Nephron progenitor cell (in vitro differentiated cells): ENCODE results near the gene IGFBP4.
A peak's percentile ranks its signal among the peaks of the same experiment; 100 is the strongest.

ENCODE experiments used
- DNase-seq: peaks from one replicate; pipeline ENCODE4 v3.0.0; 2021
- H3K27ac Mint-ChIP-seq: 2 replicates; pipeline ENCODE4 v1.8.0; 2021; ENCODE audit warnings: mild to moderate bottlenecking, moderate library complexity, mixed read lengths
- H3K27me3 Mint-ChIP-seq: 2 replicates; pipeline ENCODE4 v1.8.0; 2021; ENCODE audit warnings: mild to moderate bottlenecking, low read depth, mixed read lengths; ENCODE audit not compliant: poor library complexity
- H3K36me3 Mint-ChIP-seq: 2 replicates; pipeline ENCODE4 v1.8.0; 2021; ENCODE audit warnings: low read depth, mixed read lengths
- H3K4me1 Mint-ChIP-seq: 2 replicates; pipeline ENCODE4 v1.8.0; 2021; ENCODE audit warnings: mixed read lengths
- H3K4me3 Mint-ChIP-seq: 2 replicates; pipeline ENCODE4 v1.8.0; 2021; ENCODE audit warnings: mild to moderate bottlenecking, moderate library complexity, mixed read lengths
- H3K9me3 Mint-ChIP-seq: 2 replicates; pipeline ENCODE4 v1.8.0; 2021; ENCODE audit warnings: mild to moderate bottlenecking, moderate library complexity, mixed read lengths
- CTCF ChIP-seq: fragments of 200-600 bp; sonication (generic); IDR thresholded peaks from 2 replicates; pipeline ENCODE4 v1.5.0; 2021; ENCODE audit warnings: antibody characterized with exemption

Gene IGFBP4

GRCh38 chr17:40425741-40426140 is 17.5 kb upstream of the IGFBP4 start:
- H3K27ac Mint-ChIP-seq = peak overlapping the region; percentile 13

GRCh38 chr17:40427002-40427491 is 16.2 kb upstream of the IGFBP4 start:
- DNase-seq = no peak
- H3K9me3 Mint-ChIP-seq = peaks cover 7% of the 10 kb centered on the region

More at GRCh38 chr17:40425741-40426140, 17.5 kb upstream of the IGFBP4 start:
- DNase-seq = no peak
- Mint-ChIP-seq H3K4me1 (peaks cover 28% of the 10 kb centered on the region), H3K27me3 (peaks cover 12% of the 10 kb centered on the region), H3K4me3 (no peak overlapping the region), H3K9me3 (peaks cover 7% of the 10 kb centered on the region), H3K36me3 (no peaks in the 10 kb centered on the region)
- TF ChIP-seq CTCF = no peak

GRCh38 chr17:40430272-40431230 is 12.7 kb upstream of the IGFBP4 start:
- no peak for DNase-seq
- peaks cover 17% of the 10 kb centered on the region for H3K27me3 Mint-ChIP-seq
- H3K36me3 Mint-ChIP-seq = no peaks in the 10 kb centered on the region
- no peak overlapping the region for H3K4me3 Mint-ChIP-seq
- no peak for TF ChIP-seq CTCF
- H3K9me3 Mint-ChIP-seq = peaks cover 7% of the 10 kb centered on the region
- H3K4me1 Mint-ChIP-seq = peaks cover 16% of the 10 kb centered on the region
- H3K27ac Mint-ChIP-seq = no peak overlapping the region

More at GRCh38 chr17:40427002-40427491, 16.2 kb upstream of the IGFBP4 start:
- TF ChIP-seq CTCF = no peak
- no peaks in the 10 kb centered on the region for H3K36me3 Mint-ChIP-seq
- H3K4me1 Mint-ChIP-seq = peaks cover 24% of the 10 kb centered on the region
- peaks cover 12% of the 10 kb centered on the region for H3K27me3 Mint-ChIP-seq
- no peak overlapping the region for H3K4me3 Mint-ChIP-seq
- no peak overlapping the region for H3K27ac Mint-ChIP-seq

DNA sequence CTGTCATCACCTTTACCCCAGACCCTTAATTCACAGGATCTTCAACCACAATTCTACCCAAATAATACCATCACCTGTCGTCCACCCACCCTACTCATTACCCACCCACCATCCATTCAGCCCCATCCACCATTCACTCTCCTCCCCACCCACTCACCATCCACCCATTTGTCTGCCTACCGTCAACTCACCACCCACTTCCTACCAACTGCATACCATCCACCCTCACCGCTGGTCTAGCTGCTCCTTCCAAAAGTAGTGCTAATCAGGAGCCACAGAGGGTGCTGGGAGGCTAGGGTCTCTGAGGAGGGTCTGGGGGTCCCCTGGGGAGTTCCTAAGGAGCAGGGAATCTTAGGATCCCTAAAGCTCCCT is 12.0 kb upstream of the IGFBP4 start:
- no peak for TF ChIP-seq CTCF
- H3K27ac Mint-ChIP-seq = no peak overlapping the region
- H3K4me1 Mint-ChIP-seq = peaks cover 11% of the 10 kb centered on the region
- peaks cover 17% of the 10 kb centered on the region for H3K27me3 Mint-ChIP-seq
- no peak for DNase-seq
- no peak overlapping the region for H3K4me3 Mint-ChIP-seq
- H3K9me3 Mint-ChIP-seq = peaks cover 7% of the 10 kb centered on the region
- H3K36me3 Mint-ChIP-seq = no peaks in the 10 kb centered on the region

- Mint-ChIP-seq H3K4me3 (no peak overlapping the region), H3K4me1 (peaks cover 6% of the 10 kb centered on the region), H3K36me3 (no peaks in the 10 kb centered on the region), H3K27ac (no peak overlapping the region), H3K27me3 (peaks cover 12% of the 10 kb centered on the region), H3K9me3 (peaks cover 3% of the 10 kb centered on the region)
- TF ChIP-seq CTCF = no peak
- no peak for DNase-seq
These were observed 10.3 kb upstream of the IGFBP4 start for GRCh38 chr17:40432864-40433528.
